ENCODE data around the gene IQCH.
"Not testable (repeated sequence)": the region's sequence is repeated elsewhere in the genome, so short reads cannot be mapped to it uniquely, and the experiment has no call there.

IQCH gene

DNA sequence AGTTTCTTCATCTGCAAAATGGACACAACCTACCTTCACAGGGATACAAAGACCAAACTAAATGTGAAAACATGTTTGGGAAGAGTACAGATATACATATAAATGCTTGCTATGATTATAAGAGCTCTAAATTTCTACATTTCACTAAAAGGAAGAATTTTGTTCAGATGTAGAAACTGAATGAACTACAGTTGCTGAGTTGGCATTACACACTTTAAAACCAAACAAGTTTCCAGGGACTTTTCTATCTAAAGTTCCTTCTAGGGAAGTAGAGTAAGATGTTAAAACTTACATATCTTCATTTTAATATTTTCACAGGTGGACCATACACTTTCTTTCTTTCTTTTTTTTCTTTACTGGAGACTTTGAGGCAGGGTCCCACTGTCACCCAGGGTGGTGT is 4.8 kb upstream of the IQCH start:
- DNase-seq (ENCODE audit: insufficient read length) (no peak), FAIRE-seq (no peak)
- TF ChIP-seq POLR2A (IDR thresholded peaks at IDR 0.05; ENCODE audit: low read depth, low read length) (no peak), POLR2AphosphoS5 (IDR thresholded peaks at IDR 0.05; ENCODE audit: low read depth, low read length) (no peak), TAF1 (IDR thresholded peaks at IDR 0.05; ENCODE audit: borderline replicate concordance, low read depth, low read length) (no peak)

DNA sequence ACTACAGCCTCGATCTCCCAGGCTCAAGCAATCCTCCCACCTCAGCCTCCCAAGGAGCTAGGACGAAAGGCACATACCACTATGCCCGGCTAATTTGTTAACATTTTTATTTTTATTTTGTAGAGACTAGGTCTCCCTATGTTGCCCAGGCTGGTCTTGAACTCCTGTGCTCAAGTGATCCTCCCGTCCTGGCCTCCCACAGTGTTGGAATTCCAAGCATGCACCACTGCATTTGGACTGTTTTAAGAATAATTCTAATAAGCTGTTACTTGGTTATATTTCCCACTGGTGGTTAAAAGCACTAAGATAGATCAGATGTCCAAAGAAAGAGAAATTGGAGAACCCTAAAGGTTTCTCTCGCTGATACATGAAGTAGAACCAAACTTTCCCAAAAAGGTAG is 3.3 kb upstream of the IQCH start:
- FAIRE-seq, result no peak
- no peak for TF ChIP-seq TAF1 (IDR thresholded peaks at IDR 0.05; ENCODE audit: borderline replicate concordance, low read depth, low read length)
- TF ChIP-seq POLR2A (IDR thresholded peaks at IDR 0.05; ENCODE audit: low read depth, low read length), result no peak
- TF ChIP-seq POLR2AphosphoS5 (IDR thresholded peaks at IDR 0.05; ENCODE audit: low read depth, low read length), result no peak
- no peak for DNase-seq (ENCODE audit: insufficient read length)

DNA sequence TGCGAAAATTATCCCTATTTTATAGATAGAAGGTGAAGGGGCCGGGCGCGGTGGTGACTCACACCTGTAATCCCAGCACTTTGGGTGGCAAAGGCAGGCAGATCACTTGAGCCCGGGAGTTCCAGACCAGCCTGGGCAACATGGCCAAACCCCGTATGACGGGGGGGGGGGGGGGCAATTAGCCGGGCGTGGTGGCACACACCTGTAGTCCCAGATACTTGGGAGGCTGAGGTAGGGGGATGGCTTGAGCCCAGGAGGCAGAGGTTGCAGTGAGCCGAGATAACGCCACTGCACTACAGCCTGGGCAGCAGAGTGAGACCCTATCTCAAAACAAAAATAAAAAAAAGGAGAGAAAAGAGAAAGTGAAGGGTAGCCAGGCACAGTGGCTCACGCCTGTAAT is 1.5 kb upstream of the IQCH start:
- no peak for TF ChIP-seq POLR2A (IDR thresholded peaks at IDR 0.05; ENCODE audit: low read depth, low read length)
- no peak for TF ChIP-seq TAF1 (IDR thresholded peaks at IDR 0.05; ENCODE audit: borderline replicate concordance, low read depth, low read length)
- TF ChIP-seq POLR2AphosphoS5 (IDR thresholded peaks at IDR 0.05; ENCODE audit: low read depth, low read length), result no peak
- DNase-seq (ENCODE audit: insufficient read length) (no peak), FAIRE-seq (no peak)

- no peak for FAIRE-seq
- TF ChIP-seq POLR2AphosphoS5 (IDR thresholded peaks at IDR 0.05; ENCODE audit: low read depth, low read length) (no peak), POLR2A (IDR thresholded peaks at IDR 0.05; ENCODE audit: low read depth, low read length) (no peak), TAF1 (IDR thresholded peaks at IDR 0.05; ENCODE audit: borderline replicate concordance, low read depth, low read length) (no peak)
Observed at GRCh38 chr15:67253549-67254237, 893 bp upstream of the IQCH start.

DNA sequence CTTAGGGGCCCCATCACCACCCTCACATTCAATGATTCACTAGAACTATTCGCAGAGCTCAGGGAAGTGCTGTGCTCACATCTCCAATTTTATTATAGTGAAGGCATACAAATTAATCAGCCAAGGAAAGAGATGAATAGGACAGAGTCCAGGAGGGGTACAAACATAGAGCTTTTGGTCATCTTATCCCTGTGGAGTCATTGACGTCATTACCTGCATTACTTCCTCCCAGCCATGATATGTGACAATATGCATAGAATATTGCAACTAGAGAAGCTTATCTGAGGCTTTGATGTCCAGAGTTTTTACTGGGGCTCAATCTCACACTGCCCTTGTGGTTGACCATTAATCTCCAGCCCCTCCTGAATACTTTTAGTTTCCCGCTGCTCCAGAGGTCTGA is 1.5 kb downstream of the IQCH start:
- FAIRE-seq, result no peak
- DNase-seq (ENCODE audit: insufficient read length), result no peak
- TF ChIP-seq TAF1 (IDR thresholded peaks at IDR 0.05; ENCODE audit: borderline replicate concordance, low read depth, low read length) (no peak), POLR2A (IDR thresholded peaks at IDR 0.05; ENCODE audit: low read depth, low read length) (no peak), POLR2AphosphoS5 (IDR thresholded peaks at IDR 0.05; ENCODE audit: low read depth, low read length) (no peak)

More at GRCh38 chr15:67253549-67254237, 893 bp upstream of the IQCH start:
- no peak for DNase-seq (ENCODE audit: insufficient read length)

DNA sequence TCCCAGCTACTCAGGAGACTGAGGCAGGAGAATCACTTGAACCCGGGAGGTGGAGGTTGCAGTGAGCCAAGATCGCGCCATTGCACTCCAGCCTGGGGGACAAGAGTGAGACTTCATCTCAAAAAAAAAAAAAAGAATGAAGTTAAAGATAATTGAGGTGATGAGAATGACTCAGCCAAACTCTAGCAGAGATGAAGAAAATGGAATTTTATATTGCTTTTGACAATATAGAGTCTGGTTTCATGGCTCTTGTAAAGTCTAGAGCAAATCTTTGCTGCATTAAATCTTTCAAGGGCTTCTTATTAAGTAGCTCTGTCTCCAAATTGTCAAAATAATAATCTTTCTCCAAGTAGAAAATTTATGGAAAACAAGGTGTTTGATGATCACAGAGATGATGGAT is 3.8 kb downstream of the IQCH start:
- DNase-seq (ENCODE audit: insufficient read length); FAIRE-seq: not testable (repeated sequence)

DNA sequence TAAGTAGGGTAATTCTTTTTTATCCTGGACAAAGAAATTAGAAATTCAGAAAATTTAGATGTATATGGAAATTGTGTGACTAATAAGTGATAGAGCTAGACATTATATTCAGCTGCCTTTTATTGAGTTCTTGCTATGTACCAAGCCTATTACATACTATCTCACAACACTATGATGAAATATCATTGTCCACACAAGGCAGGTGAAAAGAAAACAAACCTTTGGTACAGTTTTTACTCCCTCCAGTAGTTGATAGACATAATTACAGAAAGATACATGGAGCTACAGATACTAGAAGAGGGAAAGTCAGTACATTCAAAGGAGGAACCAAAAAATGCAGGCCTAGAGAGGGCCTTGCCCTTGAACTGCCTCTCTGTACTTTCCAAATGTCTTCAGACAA is 4.8 kb downstream of the IQCH start:
- DNase-seq (ENCODE audit: insufficient read length) (no peak), FAIRE-seq (no peak)
- TF ChIP-seq POLR2AphosphoS5 (IDR thresholded peaks at IDR 0.05; ENCODE audit: low read depth, low read length), result no peak
- no peak for TF ChIP-seq TAF1 (IDR thresholded peaks at IDR 0.05; ENCODE audit: borderline replicate concordance, low read depth, low read length)
- TF ChIP-seq POLR2A (IDR thresholded peaks at IDR 0.05; ENCODE audit: low read depth, low read length), result no peak

- TF ChIP-seq TAF1 (IDR thresholded peaks at IDR 0.05; ENCODE audit: borderline replicate concordance, low read depth, low read length), result no peak
- no peak for DNase-seq (ENCODE audit: insufficient read length)
- no peak for FAIRE-seq
Observed at GRCh38 chr15:67259806-67260205, 5.2 kb downstream of the IQCH start.

- no peak for TF ChIP-seq POLR2A (IDR thresholded peaks at IDR 0.05; ENCODE audit: low read depth, low read length)
- no peak for TF ChIP-seq POLR2AphosphoS5 (IDR thresholded peaks at IDR 0.05; ENCODE audit: low read depth, low read length)
- no peak for TF ChIP-seq TAF1 (IDR thresholded peaks at IDR 0.05; ENCODE audit: borderline replicate concordance, low read depth, low read length)
- DNase-seq (ENCODE audit: insufficient read length) (no peak), FAIRE-seq (no peak)
Observed at GRCh38 chr15:67266870-67267269, 12.3 kb downstream of the IQCH start.

GRCh38 chr15:67267440-67267839 is 12.9 kb downstream of the IQCH start:
- TF ChIP-seq TAF1 (IDR thresholded peaks at IDR 0.05; ENCODE audit: borderline replicate concordance, low read depth, low read length), result no peak
- no peak for TF ChIP-seq POLR2A (IDR thresholded peaks at IDR 0.05; ENCODE audit: low read depth, low read length)
- TF ChIP-seq POLR2AphosphoS5 (IDR thresholded peaks at IDR 0.05; ENCODE audit: low read depth, low read length), result no peak
- FAIRE-seq (no peak), DNase-seq (ENCODE audit: insufficient read length) (no peak)

DNA sequence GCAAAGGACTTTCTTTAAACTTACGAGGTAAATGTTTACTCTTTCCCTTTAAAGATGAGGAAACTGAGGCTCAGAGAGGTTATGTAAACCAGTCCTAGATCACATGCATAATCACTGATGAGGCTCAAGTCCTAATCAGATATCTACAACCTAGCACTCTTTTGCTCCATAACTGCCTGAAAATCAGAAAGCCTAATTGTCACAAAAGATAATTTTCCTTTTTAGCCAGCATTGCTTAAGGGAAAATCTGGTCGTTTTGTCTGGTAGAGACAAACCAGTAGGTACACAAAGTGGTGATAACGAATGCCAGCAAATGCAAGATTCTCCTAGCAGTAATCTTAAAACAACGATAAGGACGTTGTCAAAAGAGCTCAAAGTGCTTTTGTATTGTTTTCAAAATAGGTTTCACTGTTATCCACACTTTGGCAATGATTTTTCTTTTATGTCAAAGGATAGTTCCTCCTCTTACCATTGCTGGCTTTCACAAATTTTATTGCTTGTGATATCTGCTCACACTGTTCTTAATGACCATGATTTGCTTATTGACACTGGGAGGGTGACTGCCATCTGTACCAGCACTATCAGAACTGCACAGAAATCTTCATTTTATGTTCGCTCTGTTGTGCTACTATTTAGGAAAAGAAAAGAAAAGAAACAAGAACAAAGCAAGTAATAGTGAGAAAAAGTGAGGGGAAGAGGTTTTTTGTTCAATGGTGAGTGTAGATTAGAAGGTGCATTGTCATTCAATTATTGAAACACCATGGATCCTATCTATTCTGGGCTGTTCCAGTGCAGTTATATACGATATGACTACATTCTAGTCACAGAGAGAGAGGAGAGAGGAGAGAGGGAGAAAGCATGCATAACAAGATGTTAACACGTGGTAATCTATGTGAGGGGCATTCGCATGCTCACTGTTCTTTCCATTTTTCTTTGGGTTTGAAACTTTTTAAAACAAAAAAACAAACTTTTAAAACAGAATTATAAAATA is 13.7 kb downstream of the IQCH start:
- no peak for FAIRE-seq
- no peak for DNase-seq (ENCODE audit: insufficient read length)
- no peak for TF ChIP-seq TAF1 (IDR thresholded peaks at IDR 0.05; ENCODE audit: borderline replicate concordance, low read depth, low read length)
- no peak for TF ChIP-seq POLR2A (IDR thresholded peaks at IDR 0.05; ENCODE audit: low read depth, low read length)
- no peak for TF ChIP-seq POLR2AphosphoS5 (IDR thresholded peaks at IDR 0.05; ENCODE audit: low read depth, low read length)

DNA sequence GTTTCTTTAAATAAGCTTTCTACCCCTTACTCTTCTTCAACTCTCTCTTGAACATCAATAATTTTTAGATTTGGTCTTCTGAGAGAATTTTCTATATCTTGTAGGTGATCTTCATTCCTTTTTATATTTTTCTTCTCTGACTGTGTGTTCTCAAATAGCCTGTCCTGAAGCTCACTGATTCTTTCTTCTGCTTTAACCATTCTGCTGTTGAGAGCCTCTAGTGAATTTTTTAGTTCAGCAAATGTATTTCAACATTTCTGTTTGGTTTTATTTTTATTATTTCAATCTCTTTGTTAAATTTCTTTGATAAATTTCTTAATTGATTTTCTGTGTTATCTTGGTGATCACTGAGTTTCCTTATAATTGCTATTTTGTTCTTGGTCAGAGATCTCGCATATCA is 19.6 kb downstream of the IQCH start:
- no peak for FAIRE-seq
- TF ChIP-seq POLR2A (IDR thresholded peaks at IDR 0.05; ENCODE audit: low read depth, low read length), result no peak
- no peak for TF ChIP-seq TAF1 (IDR thresholded peaks at IDR 0.05; ENCODE audit: borderline replicate concordance, low read depth, low read length)
- TF ChIP-seq POLR2AphosphoS5 (IDR thresholded peaks at IDR 0.05; ENCODE audit: low read depth, low read length), result no peak
- no peak for DNase-seq (ENCODE audit: insufficient read length)
